ENCODE results near the gene JOSD1. TPM values are rescaled to one million over a fixed set of nuclear protein-coding genes. Genes with fewer than 3 reads are reported as not detected.

Gene JOSD1
- total and polyA plus RNA-seq, 9 of the 15 experiments (the other 6 are each of a cell fraction or from before 2014, with no cell fraction given), result 8.9 to 39.1 (median 30.4) TPM

DNA sequence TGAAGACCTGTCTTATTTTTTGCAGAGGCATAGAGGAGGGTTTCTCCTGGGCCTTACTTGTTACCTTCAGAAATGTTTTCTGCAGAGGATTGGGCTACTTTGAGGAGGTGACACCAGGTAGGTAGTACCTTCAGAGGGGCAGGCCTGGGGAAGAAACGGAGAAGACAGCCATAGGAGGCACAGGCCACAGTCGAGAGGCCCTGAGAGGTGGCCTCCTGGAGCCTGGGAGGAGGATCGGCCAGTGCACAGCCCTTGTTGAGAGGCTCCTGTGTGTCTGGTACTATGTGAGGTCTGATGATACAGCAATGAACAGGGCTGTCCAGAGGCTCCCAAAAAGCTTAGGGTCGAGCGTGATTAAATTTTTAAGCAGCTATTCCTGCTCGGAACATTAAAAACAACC, 16.5 kb upstream of the JOSD1 start (continued):
- TF ChIP-seq, protein P1, sequence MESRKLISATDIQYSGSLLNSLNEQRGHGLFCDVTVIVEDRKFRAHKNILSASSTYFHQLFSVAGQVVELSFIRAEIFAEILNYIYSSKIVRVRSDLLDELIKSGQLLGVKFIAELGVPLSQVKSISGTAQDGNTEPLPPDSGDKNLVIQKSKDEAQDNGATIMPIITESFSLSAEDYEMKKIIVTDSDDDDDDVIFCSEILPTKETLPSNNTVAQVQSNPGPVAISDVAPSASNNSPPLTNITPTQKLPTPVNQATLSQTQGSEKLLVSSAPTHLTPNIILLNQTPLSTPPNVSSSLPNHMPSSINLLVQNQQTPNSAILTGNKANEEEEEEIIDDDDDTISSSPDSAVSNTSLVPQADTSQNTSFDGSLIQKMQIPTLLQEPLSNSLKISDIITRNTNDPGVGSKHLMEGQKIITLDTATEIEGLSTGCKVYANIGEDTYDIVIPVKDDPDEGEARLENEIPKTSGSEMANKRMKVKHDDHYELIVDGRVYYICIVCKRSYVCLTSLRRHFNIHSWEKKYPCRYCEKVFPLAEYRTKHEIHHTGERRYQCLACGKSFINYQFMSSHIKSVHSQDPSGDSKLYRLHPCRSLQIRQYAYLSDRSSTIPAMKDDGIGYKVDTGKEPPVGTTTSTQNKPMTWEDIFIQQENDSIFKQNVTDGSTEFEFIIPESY (CRISPR knock-in tag; IDR thresholded peaks at IDR 0.05), result no peak
- TF ChIP-seq, protein P2, sequence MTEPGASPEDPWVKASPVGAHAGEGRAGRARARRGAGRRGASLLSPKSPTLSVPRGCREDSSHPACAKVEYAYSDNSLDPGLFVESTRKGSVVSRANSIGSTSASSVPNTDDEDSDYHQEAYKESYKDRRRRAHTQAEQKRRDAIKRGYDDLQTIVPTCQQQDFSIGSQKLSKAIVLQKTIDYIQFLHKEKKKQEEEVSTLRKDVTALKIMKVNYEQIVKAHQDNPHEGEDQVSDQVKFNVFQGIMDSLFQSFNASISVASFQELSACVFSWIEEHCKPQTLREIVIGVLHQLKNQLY (CRISPR knock-in tag; conservative IDR thresholded peaks at IDR 0.05), result no peak

DNA sequence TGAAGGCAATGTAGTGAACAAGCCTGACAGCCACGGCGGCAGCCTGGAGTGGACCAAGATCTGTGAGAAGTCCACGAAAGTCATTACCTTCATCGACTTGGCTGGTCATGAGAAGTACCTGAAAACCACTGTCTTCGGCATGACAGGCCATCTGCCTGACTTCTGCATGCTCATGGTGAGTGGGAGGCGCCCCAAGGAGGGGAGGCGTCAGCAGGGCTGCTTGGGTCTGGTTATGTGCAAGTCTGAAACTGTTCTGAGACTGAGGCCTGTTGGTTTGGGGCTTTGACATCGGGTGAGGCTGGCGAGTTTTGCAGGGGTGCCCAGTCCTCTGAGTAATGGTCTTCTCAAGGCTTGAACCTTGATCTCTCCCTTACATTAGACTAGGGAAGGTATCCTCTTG, 16.1 kb upstream of the JOSD1 start:
- ChIA-PET CTCF (ENCODE audit: low intra/inter-chr PET ratio) (no interaction called here), POLR2A (interaction anchor here (1.0 to 1.3 kb wide), 3 partner anchors 8 to 11 kb away, joined by 3 to 9 read pairs (median 7); partner anchors contain the start of gene GTPBP1)
- intact Hi-C loops (cut with micrococcal nuclease) (no loop called here), in situ Hi-C loops (cut with MboI) (no loop called here)
- no peak overlapping the region; the same call in 2 of the 3 replicates for H3K27ac ChIP-seq (ENCODE audit: extremely low read depth, low read depth, low read length)
- peak overlapping the region in 1 of 2 experiments; percentile 74; a peak in 2 of 4 replicates for H3K9ac ChIP-seq (ENCODE audit: insufficient read depth in 1 of 2, low read depth in 2 of 2, low read length in 2 of 2)
- DNase-seq (ENCODE audit: extremely low read depth in 1 of 4, low spot score in 3 of 4) (peak in 1 of 4 experiments; percentile 44), ATAC-seq (peak; percentile 49), FAIRE-seq (no peak)
- peaks cover 61% of the 10 kb centered on the region; the same call in 2 of the 3 replicates for H3K36me3 ChIP-seq (ENCODE audit: control insufficient read depth, insufficient read depth, low read length)
- no peaks in the 10 kb centered on the region for H3K27me3 ChIP-seq (ENCODE audit: control insufficient read depth in 2 of 2, insufficient read depth in 2 of 2, low read length in 2 of 2)
- no TSS peak for BruUV-seq (replicated peaks)
- peaks cover 47% of the 10 kb centered on the region for H4K20me1 ChIP-seq (replicated peaks; ENCODE audit: control insufficient read depth, insufficient read depth, low read length)
- peaks cover 48% of the 10 kb centered on the region for H3K79me2 ChIP-seq (ENCODE audit: control insufficient read depth, insufficient read depth, low read length)
- H3K4me3 ChIP-seq, result no peak overlapping the region
- peaks cover 35 to 46% of the 10 kb centered on the region in 2 experiments; a peak in 4 of 5 replicates for H3K4me1 ChIP-seq (replicated peaks in 1 of 2; ENCODE audit: control insufficient read depth in 2 of 2, insufficient read depth in 2 of 2, low read length in 2 of 2)
- TF ChIP-seq TBP (optimal IDR thresholded peaks at IDR 0.05; ENCODE audit: low read depth, low read length), result no peak
- peak; percentile 30; the same call in 1 of the 2 replicates for TF ChIP-seq NFE2 (IDR thresholded peaks at IDR 0.05; ENCODE audit: low read depth)
- TF ChIP-seq ZNF134 (CRISPR knock-in tag; conservative IDR thresholded peaks at IDR 0.05), result no peak
- TF ChIP-seq ESRRA (IDR thresholded peaks at IDR 0.05; ENCODE audit: borderline replicate concordance, low read depth), result no peak
- no peak for TF ChIP-seq MEIS2 (IDR thresholded peaks at IDR 0.05; ENCODE audit: partially characterized antibody)
- no peak overlapping the region for H3K4me2 ChIP-seq (ENCODE audit: insufficient read depth, low read length)
- peaks cover 3% of the 10 kb centered on the region for H3K9me1 ChIP-seq (ENCODE audit: control insufficient read depth, insufficient read depth, low read length)
- no peaks in the 10 kb centered on the region for H3K9me3 ChIP-seq (replicated peaks; ENCODE audit: control insufficient read depth, insufficient read depth, low read depth, low read length)
- 66% methylated on average over 7 of the region's 9 CpGs for WGBS (ENCODE audit: insufficient coverage, low coverage, missing lambda C conversion rate)
- H2AFZ ChIP-seq (ENCODE audit: low read depth, low read length), result no peak overlapping the region

Measured in K562 (cell line).